HL-60 (cell line): ENCODE measurements around the gene PARP3.

Source experiments
- CTCF ChIP-seq: IDR thresholded peaks from one replicate; pipeline ENCODE4 v1.5.1; 2011; ENCODE audit warnings: low read length, control low read depth, inconsistent platforms; ENCODE audit not compliant: insufficient read depth
- GABPA ChIP-seq: IDR thresholded peaks from 2 replicates; pipeline ENCODE4 v1.6.1; 2012; ENCODE audit warnings: low read depth
- POLR2AphosphoS5 ChIP-seq: IDR thresholded peaks from 2 replicates; pipeline ENCODE4 v1.6.1; 2012; ENCODE audit warnings: low read depth
- REST ChIP-seq: IDR thresholded peaks from 2 replicates; pipeline ENCODE4 v1.6.1; 2012; ENCODE audit warnings: low read depth; ENCODE audit not compliant: insufficient replicate concordance

- TF ChIP-seq CTCF: no peak
- no peak for TF ChIP-seq POLR2AphosphoS5
- TF ChIP-seq GABPA: no peak
- TF ChIP-seq REST: no peak
These were observed 45.4 kb upstream of the PARP3 start for GRCh38 chr3:51896607-51897305.
